ENCODE measurements around the gene HRH3.

- TF ChIP-seq, protein P1, sequence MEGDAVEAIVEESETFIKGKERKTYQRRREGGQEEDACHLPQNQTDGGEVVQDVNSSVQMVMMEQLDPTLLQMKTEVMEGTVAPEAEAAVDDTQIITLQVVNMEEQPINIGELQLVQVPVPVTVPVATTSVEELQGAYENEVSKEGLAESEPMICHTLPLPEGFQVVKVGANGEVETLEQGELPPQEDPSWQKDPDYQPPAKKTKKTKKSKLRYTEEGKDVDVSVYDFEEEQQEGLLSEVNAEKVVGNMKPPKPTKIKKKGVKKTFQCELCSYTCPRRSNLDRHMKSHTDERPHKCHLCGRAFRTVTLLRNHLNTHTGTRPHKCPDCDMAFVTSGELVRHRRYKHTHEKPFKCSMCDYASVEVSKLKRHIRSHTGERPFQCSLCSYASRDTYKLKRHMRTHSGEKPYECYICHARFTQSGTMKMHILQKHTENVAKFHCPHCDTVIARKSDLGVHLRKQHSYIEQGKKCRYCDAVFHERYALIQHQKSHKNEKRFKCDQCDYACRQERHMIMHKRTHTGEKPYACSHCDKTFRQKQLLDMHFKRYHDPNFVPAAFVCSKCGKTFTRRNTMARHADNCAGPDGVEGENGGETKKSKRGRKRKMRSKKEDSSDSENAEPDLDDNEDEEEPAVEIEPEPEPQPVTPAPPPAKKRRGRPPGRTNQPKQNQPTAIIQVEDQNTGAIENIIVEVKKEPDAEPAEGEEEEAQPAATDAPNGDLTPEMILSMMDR (IDR thresholded peaks at IDR 0.05), result no peak
- no peak for TF ChIP-seq POLR2AphosphoS5 (IDR thresholded peaks at IDR 0.05)
- no peak for TF ChIP-seq EP300 (IDR thresholded peaks at IDR 0.05)
Measured at GRCh38 chr20:62195075-62195405, 25.0 kb downstream of the HRH3 start.
